KOPT-K1 (cell line): ENCODE measurements around the gene TTBK2.

Experiments
- H3K27ac ChIP-seq: fragments of 200-600 bp; sonication (generic); 2 replicates; pipeline ENCODE4 v1.5.1; 2016; ENCODE audit warnings: antibody characterized with exemption, mild to moderate bottlenecking, low read depth, low read length; ENCODE audit not compliant: poor library complexity, severe bottlenecking
- H3K36me3 ChIP-seq: fragments of 200-600 bp; sonication (generic); 2 replicates; pipeline ENCODE4 v1.5.1; 2017; ENCODE audit warnings: antibody characterized with exemption, mild to moderate bottlenecking, low read length, moderate library complexity; ENCODE audit not compliant: insufficient read depth
- H3K9me3 ChIP-seq: fragments of 200-600 bp; sonication (generic); 2 replicates; pipeline ENCODE4 v1.5.1; 2017; ENCODE audit warnings: antibody characterized with exemption, low read length, mild to moderate bottlenecking; ENCODE audit not compliant: insufficient read depth, poor library complexity, severe bottlenecking

TTBK2 gene

GRCh38 chr15:42868683-42869082 lies 51.9 kb downstream of the TTBK2 start:
- no peak overlapping the region for H3K27ac ChIP-seq
- no peaks in the 10 kb centered on the region for H3K36me3 ChIP-seq
- H3K9me3 ChIP-seq: no peaks in the 10 kb centered on the region

DNA sequence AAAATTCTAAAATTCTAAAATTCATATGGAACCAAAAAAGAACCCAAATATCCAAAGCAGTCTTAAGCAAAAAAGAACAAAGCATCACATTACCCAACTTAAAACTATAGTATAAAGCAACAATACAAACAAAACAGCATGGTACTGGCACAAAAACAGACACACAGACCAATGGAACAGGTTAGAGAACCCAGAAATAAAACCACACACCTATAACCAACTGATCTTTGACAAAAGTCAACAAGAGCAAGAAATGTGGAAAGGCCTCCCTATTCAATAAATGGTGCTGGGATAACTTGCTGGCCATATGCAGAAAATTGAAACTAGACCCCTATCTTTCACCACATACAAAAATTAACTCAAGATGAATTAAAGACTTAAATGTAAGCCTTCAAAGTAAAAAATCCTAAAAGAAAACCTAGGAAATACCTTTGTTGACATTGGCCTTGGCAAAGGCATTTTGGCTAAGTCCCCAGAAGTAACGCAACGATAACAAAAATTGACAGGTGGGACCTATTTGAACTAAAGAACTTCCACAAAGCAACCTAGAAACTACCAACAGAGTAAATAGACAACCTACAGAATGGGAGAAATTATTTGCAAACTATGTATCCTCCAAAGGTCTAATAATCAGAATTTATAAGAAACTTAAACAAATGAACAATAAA lies 56.9 kb downstream of the TTBK2 start:
- H3K9me3 ChIP-seq: no peaks in the 10 kb centered on the region
- no peak overlapping the region for H3K27ac ChIP-seq
- no peaks in the 10 kb centered on the region for H3K36me3 ChIP-seq

- Histone ChIP-seq H3K9me3 (no peaks in the 10 kb centered on the region), H3K27ac (no peak overlapping the region)
Measured at GRCh38 chr15:42858999-42859789, 61.4 kb downstream of the TTBK2 start.

GRCh38 chr15:42858540-42858939 lies 62.0 kb downstream of the TTBK2 start:
- no peaks in the 10 kb centered on the region for H3K36me3 ChIP-seq
- no peaks in the 10 kb centered on the region for H3K9me3 ChIP-seq
- no peak overlapping the region for H3K27ac ChIP-seq

More at GRCh38 chr15:42858999-42859789, 61.4 kb downstream of the TTBK2 start:
- H3K36me3 ChIP-seq: no peaks in the 10 kb centered on the region

DNA sequence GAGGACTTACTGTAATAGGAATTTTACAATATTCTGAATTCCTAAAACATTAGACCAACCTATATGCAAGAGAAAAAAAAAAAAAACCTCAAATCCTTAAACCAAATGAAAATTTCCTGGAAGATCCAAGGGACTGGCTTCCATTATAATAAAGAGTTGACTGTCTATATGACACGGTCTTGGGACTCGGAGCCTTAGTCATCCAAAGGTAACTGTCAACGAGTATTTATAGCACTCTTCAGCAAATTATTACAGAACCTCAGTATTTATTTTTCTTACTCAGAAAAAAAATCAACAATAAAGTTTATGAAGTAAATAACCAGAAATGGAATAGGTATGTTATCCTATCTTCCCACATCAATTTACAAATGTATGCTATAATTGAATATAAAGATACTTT lies 66.0 kb downstream of the TTBK2 start:
- H3K27ac ChIP-seq: no peak overlapping the region
- no peaks in the 10 kb centered on the region for H3K9me3 ChIP-seq
- no peaks in the 10 kb centered on the region for H3K36me3 ChIP-seq

- H3K36me3 ChIP-seq: no peaks in the 10 kb centered on the region
- H3K27ac ChIP-seq: no peak overlapping the region
- H3K9me3 ChIP-seq: no peaks in the 10 kb centered on the region
Measured at GRCh38 chr15:42849836-42850235, 70.7 kb downstream of the TTBK2 start.

DNA sequence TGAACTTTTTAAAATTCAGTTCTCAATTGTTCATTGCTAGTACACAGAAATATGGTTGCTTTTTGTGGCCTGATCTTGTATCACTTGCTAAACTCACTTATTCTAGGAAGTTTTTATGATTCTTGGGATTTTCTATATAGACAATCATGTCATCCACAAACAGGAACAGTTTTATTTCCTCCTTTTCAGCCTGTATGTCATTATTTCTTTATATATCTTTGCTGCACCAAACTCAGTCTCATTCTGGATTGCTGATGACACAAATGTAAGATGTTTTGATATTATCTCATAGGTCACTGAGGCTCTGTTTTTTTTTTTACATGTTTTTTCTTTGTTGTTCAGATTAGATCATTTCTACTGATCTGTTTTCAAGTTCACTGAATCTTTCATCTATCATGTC lies 71.7 kb downstream of the TTBK2 start:
- Histone ChIP-seq H3K36me3 (no peaks in the 10 kb centered on the region; the same call in 1 of the 2 replicates), H3K9me3 (peaks cover 7% of the 10 kb centered on the region), H3K27ac (no peak overlapping the region)

DNA sequence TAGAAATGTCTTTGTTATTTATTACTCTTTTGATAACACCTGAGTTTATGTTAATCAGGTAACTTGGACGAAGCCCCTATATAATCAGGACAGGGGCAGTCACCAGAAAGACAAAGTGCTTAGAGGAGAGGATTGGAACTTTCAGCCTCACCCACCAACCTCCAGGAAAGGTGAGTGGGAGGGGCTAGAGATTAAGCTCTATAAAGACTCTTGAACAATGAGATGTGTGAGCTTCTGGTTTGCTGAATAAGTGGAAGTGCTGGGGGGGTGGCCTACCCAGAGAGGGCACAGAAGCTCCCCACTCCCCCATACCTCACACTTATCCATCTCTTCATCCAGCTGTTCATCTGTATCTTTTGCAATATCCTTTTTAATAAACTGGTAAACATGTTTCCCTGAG lies 73.9 kb downstream of the TTBK2 start:
- no peak overlapping the region for H3K27ac ChIP-seq
- no peaks in the 10 kb centered on the region; the same call in 1 of the 2 replicates for H3K36me3 ChIP-seq
- peaks cover 16% of the 10 kb centered on the region for H3K9me3 ChIP-seq

DNA sequence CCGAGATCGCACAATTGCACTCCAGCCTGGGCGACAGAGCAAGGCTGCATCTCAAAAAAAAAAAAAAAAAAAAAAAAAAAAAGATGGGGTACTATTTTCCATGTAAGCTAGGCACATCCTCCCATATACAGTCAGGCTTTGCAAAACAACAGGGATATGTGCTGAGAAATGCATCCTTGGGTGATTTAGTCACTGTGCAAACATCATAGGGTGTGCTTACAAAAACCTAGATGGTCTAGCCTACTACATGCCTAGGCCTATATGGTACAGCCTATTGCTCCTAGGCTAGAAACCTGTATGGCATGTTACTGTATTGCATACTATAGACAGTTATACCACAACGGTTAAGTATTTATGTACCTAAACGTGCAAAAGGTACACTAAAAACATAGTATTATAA lies 75.0 kb downstream of the TTBK2 start:
- Histone ChIP-seq H3K9me3 (peaks cover 16% of the 10 kb centered on the region), H3K36me3 (no peaks in the 10 kb centered on the region; the same call in 1 of the 2 replicates), H3K27ac (no peak overlapping the region)

DNA sequence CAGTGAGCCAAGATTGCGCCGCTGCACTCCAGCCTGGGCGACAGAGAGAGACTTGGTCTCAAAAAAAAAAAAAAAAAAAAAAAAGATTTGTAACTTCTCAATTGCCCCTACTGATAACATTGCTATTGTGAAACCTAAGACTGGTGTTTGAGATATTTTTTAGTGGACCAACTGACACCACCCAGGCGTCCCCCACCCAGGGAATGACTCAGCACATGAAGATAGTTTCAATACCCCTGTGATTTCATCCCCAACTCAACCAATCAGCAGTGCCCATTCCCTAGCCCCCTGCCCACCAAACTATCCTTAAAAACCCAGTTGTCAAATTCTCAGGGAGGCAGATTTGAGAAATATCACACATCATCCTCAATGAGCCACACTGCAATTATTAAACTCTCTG lies 76.9 kb downstream of the TTBK2 start:
- Histone ChIP-seq H3K9me3 (peaks cover 16% of the 10 kb centered on the region), H3K27ac (no peak overlapping the region), H3K36me3 (no peaks in the 10 kb centered on the region; the same call in 1 of the 2 replicates)

DNA sequence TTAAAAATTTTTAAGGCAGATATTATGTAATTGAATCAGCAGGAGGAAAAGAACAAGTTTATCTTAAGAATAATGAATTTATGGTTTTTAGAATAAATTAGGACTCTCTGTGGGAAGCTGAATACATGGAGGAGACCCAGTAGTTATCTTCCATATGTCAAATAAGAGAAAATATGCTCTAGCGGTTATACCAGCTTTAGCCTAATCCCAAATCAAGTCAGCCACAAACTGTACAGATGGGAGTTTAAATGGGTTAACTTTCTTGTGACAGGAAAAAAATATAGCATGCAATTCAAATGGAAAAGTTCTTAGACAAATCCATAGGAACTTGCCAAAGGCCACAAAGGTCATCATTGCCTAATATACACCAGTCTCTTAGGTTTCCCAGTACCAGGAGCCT lies 84.3 kb downstream of the TTBK2 start:
- no peaks in the 10 kb centered on the region for H3K9me3 ChIP-seq
- no peak overlapping the region for H3K27ac ChIP-seq
- H3K36me3 ChIP-seq: no peaks in the 10 kb centered on the region; the same call in 1 of the 2 replicates

GRCh38 chr15:42832576-42832975 lies 88.0 kb downstream of the TTBK2 start:
- Histone ChIP-seq H3K27ac (no peak overlapping the region), H3K9me3 (no peaks in the 10 kb centered on the region), H3K36me3 (no peaks in the 10 kb centered on the region)

DNA sequence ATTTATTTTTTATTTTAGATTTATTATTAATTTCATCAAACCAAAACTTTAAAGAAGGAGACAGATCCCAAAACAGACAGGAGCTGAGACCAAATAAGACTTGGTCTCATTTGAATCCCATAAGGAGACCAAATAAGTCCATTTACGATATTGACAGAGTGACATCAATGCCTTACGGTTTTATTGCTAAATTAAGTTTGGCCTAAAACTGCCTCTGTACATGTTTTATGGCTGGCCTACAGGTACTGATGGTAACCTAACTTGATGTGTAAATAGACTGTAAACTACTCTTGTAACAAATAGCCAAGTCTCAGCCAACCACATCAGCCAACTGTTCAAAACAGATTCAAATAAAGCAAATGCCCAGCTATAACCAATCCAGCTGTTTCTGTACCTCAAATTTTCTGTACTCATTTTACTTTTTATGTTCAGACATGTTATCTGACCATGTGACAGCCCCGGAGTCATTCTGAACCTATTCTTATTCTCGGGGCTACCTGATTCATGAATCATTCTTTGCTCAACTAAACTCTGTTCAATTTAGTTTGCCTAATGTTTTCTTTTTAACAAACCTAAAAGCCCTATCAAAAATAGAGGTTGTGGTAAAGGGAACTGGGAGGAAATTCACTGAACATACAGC lies 94.2 kb downstream of the TTBK2 start:
- H3K27ac ChIP-seq: no peak overlapping the region
- no peaks in the 10 kb centered on the region for H3K9me3 ChIP-seq
- H3K36me3 ChIP-seq: no peaks in the 10 kb centered on the region; the same call in 1 of the 2 replicates

- Histone ChIP-seq H3K27ac (no peak overlapping the region), H3K36me3 (no peaks in the 10 kb centered on the region; the same call in 1 of the 2 replicates), H3K9me3 (no peaks in the 10 kb centered on the region)
Measured at GRCh38 chr15:42825599-42825998, 95.0 kb downstream of the TTBK2 start.

DNA sequence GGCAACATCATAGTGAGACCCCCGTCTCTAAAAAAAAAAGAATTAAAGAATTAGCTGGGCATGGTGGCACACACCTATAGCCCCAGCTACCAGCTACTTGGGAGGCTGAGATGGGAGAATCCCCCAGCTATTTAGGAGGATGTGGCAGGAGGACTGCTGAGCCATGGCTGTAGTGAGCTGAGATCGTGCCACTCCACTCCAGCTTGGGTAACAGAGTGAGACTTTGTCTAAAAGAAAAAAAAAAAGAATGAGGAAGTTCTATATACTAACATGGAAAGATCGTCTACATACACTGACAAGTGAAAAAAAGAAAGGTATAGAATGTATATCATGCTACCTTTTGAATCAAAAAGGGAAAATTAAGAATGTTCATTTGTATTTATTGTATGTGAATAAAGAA lies 99.8 kb downstream of the TTBK2 start:
- Histone ChIP-seq H3K27ac (no peak overlapping the region), H3K36me3 (no peaks in the 10 kb centered on the region; the same call in 1 of the 2 replicates), H3K9me3 (no peaks in the 10 kb centered on the region)
